NCI-H1930 (cell line): ENCODE results near the gene PACSIN1.

Experiments used
- DNase-seq, 2 experiments: peaks; one replicate each; lab custom pipeline; 2025; lab: John Stamatoyannopoulos, UW

Gene PACSIN1

GRCh38 chr6:34514593-34515472 is 49.0 kb downstream of the PACSIN1 start:
- no peak for DNase-seq

DNA sequence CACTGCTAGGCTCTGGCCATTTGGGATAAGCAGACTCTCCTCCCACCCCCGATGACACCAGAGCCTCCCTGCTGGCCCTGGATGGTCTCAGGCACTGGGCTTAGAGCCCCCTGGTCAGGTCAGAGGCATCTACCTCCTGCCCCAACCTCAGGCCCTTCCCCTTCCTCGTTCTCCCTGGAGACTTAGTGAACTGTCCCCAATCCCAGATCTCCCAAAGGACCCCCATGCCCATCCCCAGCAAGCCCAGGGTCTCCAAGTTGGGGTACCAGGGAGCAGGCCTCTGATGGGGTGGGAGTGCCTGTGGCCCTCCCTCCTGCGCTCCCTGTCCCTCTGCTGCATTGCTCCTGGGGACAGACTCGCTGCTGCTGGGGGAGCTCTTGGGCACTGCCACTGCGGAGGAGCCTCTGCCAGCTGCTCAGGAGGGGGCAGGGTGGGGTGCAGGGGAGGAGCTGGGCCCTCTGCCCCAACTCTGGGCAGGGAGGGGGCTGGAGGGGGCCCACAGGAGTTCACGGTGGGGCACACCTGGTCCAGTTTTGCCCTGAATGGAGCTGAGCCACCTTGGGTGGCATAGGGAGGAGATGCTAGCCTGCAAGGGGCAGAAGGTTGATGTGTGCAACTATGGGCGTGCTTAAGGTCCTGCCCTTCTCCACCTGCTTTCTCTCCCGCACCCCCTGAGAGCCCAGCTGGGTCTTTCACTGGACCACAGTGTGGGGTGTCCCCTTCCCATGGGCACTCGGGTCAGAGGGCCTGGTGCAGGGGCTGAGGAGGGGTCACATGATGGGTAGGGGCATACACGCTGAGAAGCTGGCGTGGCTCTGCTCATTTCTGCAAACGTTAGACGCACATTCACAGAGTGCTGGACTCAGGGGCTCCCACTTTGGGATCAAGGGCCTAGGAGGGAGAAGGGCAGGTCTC is 49.9 kb downstream of the PACSIN1 start:
- DNase-seq: no peak

- no peak for DNase-seq
Observed at GRCh38 chr6:34516391-34517324, 50.8 kb downstream of the PACSIN1 start.

- DNase-seq: no peak
Observed at GRCh38 chr6:34517461-34517881, 51.6 kb downstream of the PACSIN1 start.

- DNase-seq: no peak
Observed at GRCh38 chr6:34517966-34518365, 52.1 kb downstream of the PACSIN1 start.

DNA sequence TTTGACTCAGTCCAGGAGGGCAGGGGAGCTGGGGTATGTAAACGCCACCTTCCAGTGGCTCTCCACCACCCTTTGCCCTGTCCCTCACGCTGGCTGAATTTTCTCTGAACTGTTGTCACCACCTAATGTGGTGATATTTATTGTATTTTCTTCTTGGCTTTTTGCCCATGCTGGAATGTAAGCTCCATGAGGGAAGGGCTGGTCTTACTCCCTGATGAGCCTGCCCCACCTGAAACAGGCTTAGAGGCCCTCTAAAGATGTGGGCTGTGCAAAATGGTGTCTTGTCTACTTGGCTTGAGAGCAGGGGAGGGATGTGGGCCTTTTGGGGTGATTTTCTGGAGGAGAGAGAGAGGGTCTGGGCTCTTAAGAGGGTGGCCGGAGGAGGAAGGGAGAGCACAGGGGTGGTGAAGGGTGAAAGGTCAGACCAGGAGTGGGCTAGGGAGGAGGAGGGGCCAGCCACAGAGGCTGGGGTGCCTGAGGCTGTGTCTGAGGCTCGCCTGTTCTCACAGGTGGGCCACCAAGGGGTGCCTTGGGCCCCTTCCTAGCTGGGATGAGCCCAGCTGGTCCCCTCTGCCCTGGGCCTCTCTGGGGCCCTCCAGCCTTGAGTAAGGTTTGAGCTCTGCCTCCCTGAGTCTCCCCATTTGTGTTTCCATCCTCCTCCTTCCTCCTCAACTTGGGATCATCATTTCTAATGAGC is 52.9 kb downstream of the PACSIN1 start:
- no peak for DNase-seq

DNA sequence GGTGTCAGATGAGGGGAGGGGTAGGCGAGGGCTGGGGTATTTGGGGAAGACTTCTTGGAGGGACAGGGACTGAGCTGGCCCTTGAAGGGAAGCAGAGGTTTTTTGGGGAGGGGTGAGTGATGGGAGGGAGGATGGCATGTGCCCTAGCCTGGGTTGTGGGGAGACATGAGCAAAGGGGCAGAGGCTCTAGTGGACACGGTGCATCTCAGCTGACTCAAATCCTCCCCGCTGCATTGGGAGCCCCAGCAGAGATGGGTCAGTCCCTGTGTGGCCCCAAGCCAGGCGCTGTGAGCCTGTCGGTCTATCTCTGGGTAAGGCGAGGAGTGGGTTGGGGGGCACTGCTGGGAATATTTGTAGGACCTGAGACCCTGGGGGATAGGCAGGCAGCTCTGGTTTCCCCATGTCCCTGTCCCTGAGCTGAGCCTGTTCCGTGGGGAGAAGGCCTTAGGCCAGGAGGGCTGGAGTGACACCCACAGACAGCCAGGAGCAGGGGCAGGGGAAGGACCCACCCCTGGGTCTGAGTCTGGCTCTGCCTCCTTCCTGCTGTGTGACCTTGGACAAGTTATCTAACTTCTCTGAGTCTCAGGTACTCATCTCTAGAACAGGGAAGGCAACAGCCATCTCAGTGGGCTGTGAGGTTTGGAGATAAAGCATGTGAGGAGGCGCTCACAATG is 54.2 kb downstream of the PACSIN1 start:
- DNase-seq: no peak

GRCh38 chr6:34520645-34521462 is 55.0 kb downstream of the PACSIN1 start:
- no peak for DNase-seq

DNA sequence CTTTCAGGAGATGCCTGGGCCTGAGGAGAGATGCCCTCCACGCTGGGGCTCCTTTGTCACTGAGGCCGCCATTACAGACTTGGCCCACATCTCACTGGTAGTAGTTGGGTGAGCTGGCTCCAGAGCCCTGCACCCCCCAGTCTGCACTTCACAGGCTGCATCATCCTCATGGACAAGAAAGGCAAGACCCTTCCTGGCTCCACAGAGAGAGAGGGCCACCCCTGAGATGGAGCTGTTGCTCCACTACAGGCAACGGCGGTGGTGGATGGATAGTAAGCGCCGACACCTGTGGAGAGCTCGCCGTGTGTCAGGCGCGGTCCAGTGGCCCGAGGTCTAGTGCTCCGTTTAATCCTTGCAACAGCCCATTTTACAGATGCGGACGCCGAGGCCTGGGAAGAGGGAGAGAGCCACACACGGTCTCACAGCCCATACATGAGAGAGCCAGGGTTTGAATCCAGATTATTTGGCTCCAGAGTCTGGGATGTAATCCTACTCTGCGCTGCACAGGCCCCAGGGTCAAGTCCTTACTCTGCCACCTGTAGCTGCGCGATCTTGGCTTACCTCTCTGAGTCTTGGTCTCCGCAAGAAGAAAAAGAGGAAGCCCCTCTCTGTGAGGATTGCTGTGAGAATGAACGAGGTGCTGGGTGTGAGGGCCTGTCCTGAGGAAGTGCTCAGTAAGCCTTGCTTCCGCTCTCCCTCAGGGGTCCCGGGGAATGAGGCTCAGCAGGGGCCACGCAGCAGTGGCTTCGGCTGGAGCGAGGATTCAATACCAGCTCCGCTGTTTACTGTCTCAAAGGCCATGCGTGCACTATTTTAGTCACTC is 55.8 kb downstream of the PACSIN1 start:
- DNase-seq: no peak

- DNase-seq: no peak
Observed at GRCh38 chr6:34522761-34523160, 56.9 kb downstream of the PACSIN1 start.

DNA sequence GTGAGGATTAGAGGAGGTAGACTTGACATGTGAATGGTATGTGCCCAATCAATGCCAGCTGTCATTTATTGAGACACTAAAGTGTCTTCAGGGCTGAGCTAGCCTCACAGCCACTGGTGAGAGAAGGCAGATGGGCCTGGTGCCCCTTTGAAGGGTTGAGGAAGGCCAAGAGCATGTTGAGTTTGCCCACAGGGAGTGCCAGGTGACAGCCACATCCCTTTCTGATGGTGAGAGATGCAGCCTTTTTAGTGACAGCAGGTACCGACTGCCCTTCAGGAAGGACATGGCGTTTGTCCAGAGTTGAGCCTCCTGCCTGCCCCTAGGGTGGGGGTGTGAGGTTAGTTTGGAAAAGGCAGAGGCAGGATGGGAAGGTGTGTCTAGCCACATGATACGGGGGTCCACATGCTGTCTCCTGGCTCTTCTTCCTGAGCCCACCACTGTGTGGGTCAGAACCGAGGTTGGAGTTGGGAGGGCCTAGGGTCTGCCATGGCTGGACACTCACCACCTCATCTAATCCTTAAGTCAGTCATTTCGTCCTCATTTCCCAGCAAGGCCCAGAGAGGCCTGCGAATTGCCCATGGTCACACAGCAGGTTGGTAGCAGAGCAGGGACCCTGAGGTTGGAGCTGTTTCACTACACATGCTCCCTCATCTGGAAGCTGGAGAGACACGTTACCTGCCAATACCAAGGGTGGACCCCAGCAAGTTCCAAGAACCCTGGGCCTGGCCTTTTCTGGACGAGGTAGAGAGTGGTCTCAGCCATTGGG is 57.7 kb downstream of the PACSIN1 start:
- DNase-seq: no peak

DNA sequence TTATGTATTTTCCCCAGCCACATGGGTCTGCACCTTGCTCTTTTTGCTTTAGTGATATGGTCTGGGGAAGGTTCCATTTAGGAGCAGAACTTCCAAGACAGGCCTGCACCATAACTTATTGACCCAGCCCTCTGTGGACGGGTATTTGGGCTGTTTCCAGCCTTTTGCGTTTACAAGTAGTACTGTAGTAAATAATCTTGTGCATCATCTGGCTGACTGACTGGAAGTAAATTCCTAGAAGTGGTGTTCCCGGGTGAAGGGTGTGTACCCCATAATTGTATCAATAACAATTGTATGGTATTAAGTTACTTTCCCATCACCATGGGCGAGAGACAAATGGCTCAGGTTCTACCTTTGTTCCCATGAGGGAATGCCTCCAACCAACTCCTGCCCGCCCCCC is 58.6 kb downstream of the PACSIN1 start:
- DNase-seq: no peak

- no peak for DNase-seq
Observed at GRCh38 chr6:34524971-34525370, 59.1 kb downstream of the PACSIN1 start.

DNA sequence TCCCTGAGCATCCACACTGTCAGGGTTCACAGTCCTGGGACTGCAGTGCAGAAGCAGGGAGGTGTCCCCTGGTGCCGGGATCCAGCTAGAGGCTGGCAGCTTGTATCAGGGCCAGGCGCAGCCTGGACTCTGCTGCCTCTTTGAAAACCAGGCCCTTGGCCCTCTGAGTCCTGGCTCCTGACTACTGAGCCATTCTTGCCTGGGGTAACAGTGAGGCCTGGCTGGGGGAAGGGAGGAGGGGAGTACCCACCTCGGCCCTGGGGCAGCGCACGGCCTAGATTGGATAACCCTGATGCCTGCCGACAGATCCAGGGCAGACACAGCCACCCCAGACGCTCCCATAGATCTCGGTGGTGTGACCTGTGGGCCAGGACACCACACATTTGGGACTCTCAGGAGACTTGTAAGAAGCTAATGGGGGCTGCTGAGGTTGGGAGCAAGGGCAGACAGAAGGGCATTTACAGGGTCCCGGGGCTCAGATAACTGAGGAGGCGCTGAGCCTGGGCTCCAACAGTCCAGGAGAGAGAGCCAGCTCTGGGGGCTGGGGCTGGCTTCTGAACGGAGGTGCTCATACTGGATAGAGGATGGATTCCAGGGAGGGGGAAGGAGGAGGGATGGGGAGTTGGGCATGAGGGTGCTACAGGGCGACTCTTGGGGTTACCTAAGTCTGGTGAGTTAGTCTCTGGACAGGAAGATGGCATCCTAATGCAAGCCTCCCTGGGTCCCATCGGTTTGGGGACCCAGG is 59.7 kb downstream of the PACSIN1 start:
- DNase-seq: no peak

GRCh38 chr6:34526241-34526972 is 60.5 kb downstream of the PACSIN1 start:
- no peak for DNase-seq

- peak; percentile 85 to 88 for DNase-seq
Observed at GRCh38 chr6:34526992-34527728, 61.3 kb downstream of the PACSIN1 start.
